Body of pancreas (tissue), 4 donors: ENCODE measurements around the gene SLC12A8. TPM values are rescaled to one million over a fixed set of nuclear protein-coding genes. Genes with fewer than 3 reads are reported as not detected.

Experiments used
- ATAC-seq: fragments of 150-250 bp; one replicate; pipeline ENCODE4 v1.9.1; 2016
- DNase-seq, 4 donors: peaks; one replicate each; pipeline ENCODE4 v3.0.0-alpha.2; 2019
- H3K27ac ChIP-seq, 4 donors: fragments of 200-600 bp; sonication (generic); 1 replicate in 3 of 4; 2 replicates in 1 of 4; pipeline versions ENCODE4 v1.5.1 to v1.6.1; 2016 to 2019; ENCODE audit warnings: mild to moderate bottlenecking in 1 of 4, mixed read lengths in 1 of 4, moderate library complexity in 1 of 4
- H3K27me3 ChIP-seq, 2 donors: fragments of 200-600 bp; sonication (generic); one replicate each; pipeline ENCODE4 v1.6.0; 2016; ENCODE audit warnings: mild to moderate bottlenecking in 1 of 2
- H3K36me3 ChIP-seq, 2 donors: fragments of 200-600 bp; sonication (generic); replicated peaks in 1 of 2; 2 replicates each; pipeline ENCODE4 v1.5.1; 2016; ENCODE audit warnings: low read depth in 2 of 2; ENCODE audit not compliant: insufficient read depth in 1 of 2
- H3K4me1 ChIP-seq: fragments of 200-600 bp; sonication (generic); one replicate; pipeline ENCODE4 v1.6.0; 2016
- H3K4me3 ChIP-seq, 2 donors: fragments of 200-600 bp; sonication (generic); 1 replicate in 1 of 2; 2 replicates in 1 of 2; pipeline ENCODE4 v1.5.1; 2016 to 2019
- H3K9me3 ChIP-seq, 3 donors: fragments of 200-600 bp; sonication (generic); 1 replicate in 2 of 3; 2 replicates in 1 of 3; pipeline ENCODE4 v1.5.1; 2016
- CTCF ChIP-seq, 7 experiments: fragments of 450-650 bp in 4 of 7; fragments of 200-600 bp in 3 of 7; sonication (generic) in 3 of 7; IDR thresholded peaks; one replicate each; pipeline ENCODE4 v1.5.1; 2016 to 2019; ENCODE audit warnings: antibody characterized with exemption in 7 of 7
- POLR2A ChIP-seq, 3 donors: fragments of 450-650 bp; IDR thresholded peaks; one replicate each; pipeline ENCODE4 v1.6.1; 2016; ENCODE audit warnings: antibody characterized with exemption in 3 of 3, mild to moderate bottlenecking in 2 of 3
- WGBS, 2 donors: methylation state at CpG; one replicate each; pipeline ENCODE4 v1.1.5; 2017; 5-methylcytosine and 5-hydroxymethylcytosine counted together
- intact Hi-C: fragments of 100-400 bp; cut with DNase I; formaldehyde crosslinking; loops from one replicate; pipeline ENCODE4 v1.15.1; 2023
- total RNA-seq, 2 donors: library from RNA; depleted of rRNA; stranded (reverse); fragments of >200 nt; gene quantifications; one replicate each; pipeline ENCODE4 v1.1.0, GENCODE V29; 2016

The SLC12A8 gene
- total RNA-seq, 2 donors from 2014 or later, result 10.1 to 30.0 TPM

GRCh38 chr3:125191256-125191655 lies 21.3 kb downstream of the SLC12A8 start:
- WGBS, 2 donors, result 74 to 85% methylated on average over 4 of the region's 4 CpGs
- Histone ChIP-seq H3K36me3 (peaks cover 0 to 4% of the 10 kb centered on the region in 2 donors), H3K4me1 (no peaks in the 10 kb centered on the region), H3K9me3 (no peaks in the 10 kb centered on the region), H3K27me3 (no peaks in the 10 kb centered on the region), H3K4me3 (no peak overlapping the region), H3K27ac (no peak overlapping the region)
- ATAC-seq (no peak), DNase-seq (no peak)
- intact Hi-C loops, result no loop called here
- TF ChIP-seq CTCF (IDR thresholded peaks at IDR 0.05) (no peak), POLR2A (IDR thresholded peaks at IDR 0.05) (no peak)

- no peak overlapping the region for H3K4me3 ChIP-seq
- intact Hi-C loops, result no loop called here
- no peaks in the 10 kb centered on the region for H3K4me1 ChIP-seq
- H3K27ac ChIP-seq, result no peak overlapping the region
- DNase-seq (no peak), ATAC-seq (no peak)
- H3K27me3 ChIP-seq, result no peaks in the 10 kb centered on the region
- no peak for TF ChIP-seq CTCF (IDR thresholded peaks at IDR 0.05)
- 70 to 81% methylated on average over 3 of the region's 3 CpGs for WGBS, 2 donors
- H3K36me3 ChIP-seq, result peaks cover 0 to 4% of the 10 kb centered on the region in 2 donors
- H3K9me3 ChIP-seq, result no peaks in the 10 kb centered on the region
Observed at GRCh38 chr3:125190786-125191185, 21.8 kb downstream of the SLC12A8 start.

- H3K27ac ChIP-seq, result no peak overlapping the region
- peaks cover 0 to 4% of the 10 kb centered on the region in 2 donors for H3K36me3 ChIP-seq
- 91 to 93% methylated on average over 6 to 7 of the region's 7 CpGs for WGBS, 2 donors
- no peaks in the 10 kb centered on the region for H3K4me1 ChIP-seq
- ATAC-seq (no peak), DNase-seq (no peak)
- no peaks in the 10 kb centered on the region for H3K27me3 ChIP-seq
- H3K4me3 ChIP-seq, result no peak overlapping the region
- H3K9me3 ChIP-seq, result no peaks in the 10 kb centered on the region
- TF ChIP-seq POLR2A (IDR thresholded peaks at IDR 0.05), result no peak
- TF ChIP-seq CTCF (IDR thresholded peaks at IDR 0.05), result no peak
- intact Hi-C loops, result no loop called here
Observed at GRCh38 chr3:125189378-125190165, 23.0 kb downstream of the SLC12A8 start.

- Histone ChIP-seq H3K27me3 (no peaks in the 10 kb centered on the region), H3K4me1 (no peaks in the 10 kb centered on the region), H3K9me3 (no peaks in the 10 kb centered on the region), H3K27ac (no peak overlapping the region), H3K4me3 (no peak overlapping the region), H3K36me3 (peaks cover 0 to 4% of the 10 kb centered on the region in 2 donors)
- WGBS, 2 donors, result 97 to 98% methylated on average over 2 of the region's 2 CpGs
- TF ChIP-seq CTCF (IDR thresholded peaks at IDR 0.05) (no peak), POLR2A (IDR thresholded peaks at IDR 0.05) (no peak)
- ATAC-seq (no peak), DNase-seq (no peak)
- intact Hi-C loops, result no loop called here
Observed at GRCh38 chr3:125188955-125189354, 23.6 kb downstream of the SLC12A8 start.

GRCh38 chr3:125187599-125187910 lies 25.0 kb downstream of the SLC12A8 start:
- Histone ChIP-seq H3K27ac (no peak overlapping the region), H3K4me1 (no peaks in the 10 kb centered on the region), H3K9me3 (no peaks in the 10 kb centered on the region), H3K27me3 (no peaks in the 10 kb centered on the region), H3K36me3 (peaks cover 0 to 4% of the 10 kb centered on the region in 2 donors), H3K4me3 (no peak overlapping the region)
- DNase-seq, result no peak
- WGBS, 2 donors, result 64 to 80% methylated on average over 5 of the region's 5 CpGs
- TF ChIP-seq POLR2A (IDR thresholded peaks at IDR 0.05), result no peak
- TF ChIP-seq CTCF (IDR thresholded peaks at IDR 0.05), result no peak
- intact Hi-C loops, result no loop called here
- ATAC-seq, result no peak
